ENCODE measurements around the gene STX17. TPM values are rescaled to one million over a fixed set of nuclear protein-coding genes. Genes with fewer than 3 reads are reported as not detected.

Gene STX17
- total RNA-seq, 4 donors from 2014 or later, result 43.5 to 66.7 (median 50.8) TPM

- H3K36me3 ChIP-seq, result no peaks in the 10 kb centered on the region
- no peak for TF ChIP-seq POLR2A (IDR thresholded peaks at IDR 0.05)
- no peak for TF ChIP-seq CTCF (IDR thresholded peaks at IDR 0.05)
These were observed 24.7 kb upstream of the STX17 start for GRCh38 chr9:99881769-99882168.

GRCh38 chr9:99885747-99886146 lies 20.7 kb upstream of the STX17 start:
- H3K4me3 ChIP-seq (replicated peaks in 1 of 3), result no peak overlapping the region
- no peak for TF ChIP-seq POLR2A (IDR thresholded peaks at IDR 0.05)
- no peak for TF ChIP-seq CTCF (IDR thresholded peaks at IDR 0.05)
- DNase-seq, result no peak
- no peaks in the 10 kb centered on the region for H3K36me3 ChIP-seq
- no peak overlapping the region for H3K27ac ChIP-seq
- H3K27me3 ChIP-seq, result no peaks in the 10 kb centered on the region
- H3K4me1 ChIP-seq, result no peaks in the 10 kb centered on the region
- intact Hi-C loops (cut with DNase I), result no loop called here
- 66 to 78% methylated on average over 1 of the region's 1 CpG for WGBS, 2 donors
- no peaks in the 10 kb centered on the region for H3K9me3 ChIP-seq

More at GRCh38 chr9:99881769-99882168, 24.7 kb upstream of the STX17 start:
- Histone ChIP-seq H3K4me1 (no peaks in the 10 kb centered on the region), H3K9me3 (no peaks in the 10 kb centered on the region), H3K27ac (no peak overlapping the region), H3K4me3 (replicated peaks in 1 of 3) (no peak overlapping the region), H3K27me3 (no peaks in the 10 kb centered on the region)
- DNase-seq, result no peak
- intact Hi-C loops (cut with DNase I), result no loop called here

DNA sequence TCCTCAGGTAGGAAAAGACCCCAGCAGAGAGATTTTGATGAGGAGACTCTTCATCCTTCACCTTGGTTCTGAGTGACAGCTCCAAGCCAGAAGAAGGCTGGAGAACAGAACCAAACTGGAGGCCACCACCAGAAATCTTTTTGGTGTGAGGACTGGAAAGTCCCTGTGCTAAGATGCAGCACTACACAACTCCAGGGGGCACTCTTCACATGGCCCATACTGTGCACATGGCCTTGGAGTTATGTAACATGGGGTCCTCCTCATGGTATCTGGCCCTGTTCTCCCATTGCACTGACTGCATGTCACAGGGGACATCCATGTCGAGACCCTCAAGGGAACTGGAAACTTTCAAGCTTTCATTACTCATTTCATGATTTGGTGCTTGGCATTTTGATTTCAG lies 17.3 kb upstream of the STX17 start:
- no peaks in the 10 kb centered on the region for H3K4me1 ChIP-seq
- intact Hi-C loops (cut with DNase I), result no loop called here
- H3K9me3 ChIP-seq, result no peaks in the 10 kb centered on the region
- H3K27ac ChIP-seq, result no peak overlapping the region
- no peak for DNase-seq
- H3K36me3 ChIP-seq, result no peaks in the 10 kb centered on the region
- no peaks in the 10 kb centered on the region for H3K27me3 ChIP-seq
- no peak for TF ChIP-seq POLR2A (IDR thresholded peaks at IDR 0.05)
- no peak for TF ChIP-seq CTCF (IDR thresholded peaks at IDR 0.05)
- WGBS, 2 donors, result 90 to 96% methylated on average over 1 of the region's 1 CpG
- no peak overlapping the region for H3K4me3 ChIP-seq (replicated peaks in 1 of 3)

GRCh38 chr9:99894826-99895225 lies 11.6 kb upstream of the STX17 start:
- intact Hi-C loops (cut with DNase I), result no loop called here
- no peak overlapping the region for H3K4me3 ChIP-seq (replicated peaks in 1 of 3)
- TF ChIP-seq CTCF (IDR thresholded peaks at IDR 0.05) (no peak), POLR2A (IDR thresholded peaks at IDR 0.05) (no peak)
- no peaks in the 10 kb centered on the region for H3K36me3 ChIP-seq
- H3K9me3 ChIP-seq, result no peaks in the 10 kb centered on the region
- no peaks in the 10 kb centered on the region for H3K27me3 ChIP-seq
- no peak for DNase-seq
- H3K27ac ChIP-seq, result no peak overlapping the region
- peaks cover 0 to 4% of the 10 kb centered on the region in 2 donors for H3K4me1 ChIP-seq
- WGBS, 2 donors, result 60 to 70% methylated on average over 2 of the region's 2 CpGs

GRCh38 chr9:99895510-99895909 lies 10.9 kb upstream of the STX17 start:
- Histone ChIP-seq H3K36me3 (no peaks in the 10 kb centered on the region), H3K4me1 (peaks cover 0 to 4% of the 10 kb centered on the region in 2 donors), H3K4me3 (replicated peaks in 1 of 3) (no peak overlapping the region), H3K27me3 (no peaks in the 10 kb centered on the region), H3K27ac (no peak overlapping the region), H3K9me3 (no peaks in the 10 kb centered on the region)
- TF ChIP-seq POLR2A (IDR thresholded peaks at IDR 0.05) (no peak), CTCF (IDR thresholded peaks at IDR 0.05) (no peak)
- 76 to 81% methylated on average over 5 to 6 of the region's 6 CpGs for WGBS, 2 donors
- intact Hi-C loops (cut with DNase I), result no loop called here
- DNase-seq, result peak; percentile 18 to 22

Measured in thyroid gland (tissue), 4 donors.